ENCODE measurements around the gene TBC1D1.

TBC1D1 gene

GRCh38 chr4:38179690-38180377 lies 288.9 kb downstream of the TBC1D1 start:
- TF ChIP-seq CTCF (IDR thresholded peaks at IDR 0.05; ENCODE audit: extremely low read depth, insufficient read depth, missing control alignments), result peak; percentile 83
- peak; percentile 73 for DNase-seq (ENCODE audit: low spot score)
- in situ Hi-C loops (cut with MboI; ENCODE audit: low pct_unique_long_range_greater_than_20kb, low sequenced_read_pairs, unreplicated experiment), result loop anchor here (5.0 to 10.0 kb wide), 3 partner anchors 137 to 555 kb away; no protein-coding TSS in a partner anchor

GRCh38 chr4:38180456-38180855 lies 289.6 kb downstream of the TBC1D1 start:
- DNase-seq (ENCODE audit: low spot score), result no peak
- TF ChIP-seq CTCF (IDR thresholded peaks at IDR 0.05; ENCODE audit: extremely low read depth, insufficient read depth, missing control alignments), result no peak
- in situ Hi-C loops (cut with MboI; ENCODE audit: low pct_unique_long_range_greater_than_20kb, low sequenced_read_pairs, unreplicated experiment), result loop anchor here (5.0 to 10.0 kb wide), 3 partner anchors 137 to 554 kb away; no protein-coding TSS in a partner anchor

- no peak for DNase-seq (ENCODE audit: low spot score)
- in situ Hi-C loops (cut with MboI; ENCODE audit: low pct_unique_long_range_greater_than_20kb, low sequenced_read_pairs, unreplicated experiment), result loop anchor here (5.0 to 10.0 kb wide), 3 partner anchors 136 to 554 kb away; no protein-coding TSS in a partner anchor
Measured at GRCh38 chr4:38181286-38181685, 290.4 kb downstream of the TBC1D1 start.

GRCh38 chr4:38182334-38182998 lies 291.6 kb downstream of the TBC1D1 start:
- in situ Hi-C loops (cut with MboI; ENCODE audit: low pct_unique_long_range_greater_than_20kb, low sequenced_read_pairs, unreplicated experiment), result loop anchor here (5.0 to 10.0 kb wide), 3 partner anchors 135 to 552 kb away; no protein-coding TSS in a partner anchor
- no peak for DNase-seq (ENCODE audit: low spot score)
- no peak for TF ChIP-seq CTCF (IDR thresholded peaks at IDR 0.05; ENCODE audit: extremely low read depth, insufficient read depth, missing control alignments)

More at GRCh38 chr4:38181286-38181685, 290.4 kb downstream of the TBC1D1 start:
- TF ChIP-seq CTCF (IDR thresholded peaks at IDR 0.05; ENCODE audit: extremely low read depth, insufficient read depth, missing control alignments), result no peak

GRCh38 chr4:38184404-38184803 lies 293.5 kb downstream of the TBC1D1 start:
- DNase-seq (ENCODE audit: low spot score), result no peak
- in situ Hi-C loops (cut with MboI; ENCODE audit: low pct_unique_long_range_greater_than_20kb, low sequenced_read_pairs, unreplicated experiment), result loop anchor here (5.0 to 10.0 kb wide), 3 partner anchors 133 to 550 kb away; no protein-coding TSS in a partner anchor
- peak; percentile 14 for TF ChIP-seq CTCF (IDR thresholded peaks at IDR 0.05; ENCODE audit: extremely low read depth, insufficient read depth, missing control alignments)

GRCh38 chr4:38185406-38186144 lies 294.7 kb downstream of the TBC1D1 start:
- no peak for TF ChIP-seq CTCF (IDR thresholded peaks at IDR 0.05; ENCODE audit: extremely low read depth, insufficient read depth, missing control alignments)
- in situ Hi-C loops (cut with MboI; ENCODE audit: low pct_unique_long_range_greater_than_20kb, low sequenced_read_pairs, unreplicated experiment), result loop anchor here (10.0 kb wide), 1 partner anchor 549 kb away; no protein-coding TSS in a partner anchor
- DNase-seq (ENCODE audit: low spot score), result no peak

All from GM13977 (cell line).